GM12878 (cell line): ENCODE data around the gene CENPE. TPM values are rescaled to one million over a fixed set of nuclear protein-coding genes. Genes with fewer than 3 reads are reported as not detected.

Source experiments
- ATAC-seq: fragments of 200-7000 bp; cut with Tn5 transposase; 3 replicates; pipeline ENCODE4 v1.9.1; 2020; ENCODE audit warnings: mild to moderate bottlenecking, moderate library complexity
- Bru-seq: library from RNA; stranded (reverse); fragments of 400-500 nt; gene quantifications from one replicate; lab custom pipeline; 2021; lab: Mats Ljungman, UMichigan
- BruChase-seq, 2 experiments: library from RNA; stranded (reverse); fragments of 400-500 nt; gene quantifications; one replicate each; lab custom pipeline; 2021; lab: Mats Ljungman, UMichigan
- BruUV-seq: library from RNA; stranded (reverse); fragments of 400-500 nt; replicated peaks from 2 replicates; lab custom pipeline; 2021; lab: Mats Ljungman, UMichigan
- CTCF ChIA-PET: fragments of 300-600 bp; sonication (Branson Sonifier 250); formaldehyde crosslinking; extraction: SDS; loops from one replicate; lab custom pipeline; 2021; ENCODE audit warnings: inconsistent platforms; lab: Yijun Ruan, JAX
- POLR2A ChIA-PET: fragments of 350-600 bp; formaldehyde crosslinking; extraction: SDS; loops from one replicate; lab custom pipeline; 2021; ENCODE audit warnings: inconsistent platforms; lab: Charles Lee
- RAD21 ChIA-PET: fragments of 300-600 bp; sonication (Branson Sonifier 250); formaldehyde crosslinking; loops from one replicate; lab custom pipeline; 2023; ENCODE audit warnings: antibody characterized with exemption; ENCODE audit not compliant: unreplicated experiment; lab: Charles Lee
- SMC1A ChIA-PET: fragments of 300-600 bp; sonication (Branson Sonifier 250); formaldehyde crosslinking; loops from one replicate; lab custom pipeline; 2023; ENCODE audit not compliant: unreplicated experiment, uncharacterized antibody; lab: Charles Lee
- DNase-seq: peaks from one replicate; pipeline ENCODE4 v3.0.0-alpha.2; 2011; ENCODE audit warnings: low read depth, low spot score
- FAIRE-seq: peaks from 3 replicates; lab custom pipeline; 2011; peaks lifted over from hg19 to GRCh38; lab: Jason Lieb, UNC
- H2AFZ ChIP-seq: 2 replicates; pipeline ENCODE4 v1.6.0; 2011; ENCODE audit warnings: low read depth, low read length, control low read depth; ENCODE audit not compliant: control insufficient read depth
- H3K27ac ChIP-seq: 2 replicates; pipeline ENCODE4 v1.5.1; 2011; ENCODE audit warnings: control low read depth; ENCODE audit not compliant: control insufficient read depth, insufficient read depth
- H3K27me3 ChIP-seq, 2 experiments: replicated peaks in 1 of 2; 2 replicates each; pipeline versions ENCODE4 v1.6.0 to v1.6.1; 2011; ENCODE audit warnings: low read length in 1 of 2; ENCODE audit not compliant: control insufficient read depth in 2 of 2, insufficient read depth in 2 of 2
- H3K36me3 ChIP-seq, 2 experiments: 2 replicates each; pipeline ENCODE4 v1.5.1; 2011; ENCODE audit warnings: low read length in 1 of 2; ENCODE audit not compliant: control insufficient read depth in 2 of 2, insufficient read depth in 2 of 2
- H3K4me1 ChIP-seq: 2 replicates; pipeline ENCODE4 v1.6.1; 2011; ENCODE audit warnings: mild to moderate bottlenecking, low read length, moderate library complexity, mixed read lengths; ENCODE audit not compliant: control insufficient read depth, insufficient read depth
- H3K4me2 ChIP-seq: 2 replicates; pipeline ENCODE4 v1.6.0; 2011; ENCODE audit warnings: control low read depth; ENCODE audit not compliant: control insufficient read depth, insufficient read depth
- H3K4me3 ChIP-seq: fragments of 200-600 bp; sonication (generic); 2 replicates; pipeline ENCODE4 v1.5.1; 2016
- H3K79me2 ChIP-seq: 2 replicates; pipeline ENCODE4 v1.6.0; 2011; ENCODE audit warnings: low read length; ENCODE audit not compliant: control insufficient read depth, insufficient read depth
- H3K9ac ChIP-seq: 2 replicates; pipeline ENCODE4 v1.8.0; 2011; ENCODE audit warnings: low read length, control low read depth, mixed read lengths; ENCODE audit not compliant: control insufficient read depth, insufficient read depth
- H3K9me3 ChIP-seq: replicated peaks from 3 replicates; pipeline ENCODE4 v1.5.1; 2011; ENCODE audit warnings: mild to moderate bottlenecking, low read length; ENCODE audit not compliant: control insufficient read depth, insufficient read depth
- H4K20me1 ChIP-seq: 2 replicates; pipeline ENCODE4 v1.6.0; 2011; ENCODE audit not compliant: control insufficient read depth, insufficient read depth
- ATF7 ChIP-seq: fragments of 450-650 bp; IDR thresholded peaks from 2 replicates; pipeline ENCODE4 v1.6.1; 2016; ENCODE audit warnings: low read depth, mild to moderate bottlenecking
- BRCA1 ChIP-seq: IDR thresholded peaks from 2 replicates; pipeline ENCODE4 v1.6.1; 2011; ENCODE audit warnings: low read depth, low read length, improper control_type of control experiment
- CHD1 ChIP-seq: IDR thresholded peaks from 2 replicates; pipeline ENCODE4 v1.6.1; 2012; ENCODE audit warnings: low read depth, low read length, improper control_type of control experiment
- E2F4 ChIP-seq: IDR thresholded peaks from 2 replicates; pipeline ENCODE4 v1.6.1; 2012; ENCODE audit warnings: low read depth, low read length, improper control_type of control experiment
- EP300 ChIP-seq, 2 experiments: fragments of 150-350 bp in 1 of 2; IDR thresholded peaks; 2 replicates each; pipeline ENCODE4 v1.6.1; 2011 to 2012; ENCODE audit warnings: low read depth in 2 of 2, low read length in 2 of 2, borderline replicate concordance in 1 of 2, improper control_type of control experiment in 1 of 2, inconsistent platforms in 1 of 2; ENCODE audit not compliant: control insufficient read depth in 1 of 2
- JUND ChIP-seq: IDR thresholded peaks from 2 replicates; pipeline ENCODE4 v1.6.1; 2012; ENCODE audit warnings: low read depth, mild to moderate bottlenecking, low read length, improper control_type of control experiment, moderate library complexity
- MXI1 ChIP-seq: fragments of 150-350 bp; IDR thresholded peaks from 2 replicates; pipeline ENCODE4 v1.6.1; 2011; ENCODE audit warnings: low read depth, mild to moderate bottlenecking, inconsistent platforms, low read length, improper control_type of control experiment
- NBN ChIP-seq: fragments of 450-650 bp; IDR thresholded peaks from 2 replicates; pipeline ENCODE4 v1.6.1; 2016
- NFIC ChIP-seq: IDR thresholded peaks from 2 replicates; pipeline ENCODE4 v1.6.1; 2012; ENCODE audit warnings: low read depth, mild to moderate bottlenecking, inconsistent platforms, low read length, moderate library complexity
- PAX5 ChIP-seq: IDR thresholded peaks from 2 replicates; pipeline ENCODE4 v1.6.1; 2011; ENCODE audit warnings: low read depth, low read length, borderline replicate concordance
- PAX8 ChIP-seq: fragments of 450-650 bp; IDR thresholded peaks from 2 replicates; pipeline ENCODE4 v1.6.1; 2017; ENCODE audit warnings: mild to moderate bottlenecking, moderate library complexity
- RCOR1 ChIP-seq: conservative IDR thresholded peaks from 2 replicates; pipeline ENCODE4 v1.6.1; 2012; ENCODE audit warnings: low read depth, low read length, improper control_type of control experiment
- SIN3A ChIP-seq: IDR thresholded peaks from 2 replicates; pipeline ENCODE4 v1.6.1; 2012; ENCODE audit warnings: low read depth, low read length, improper control_type of control experiment
- SKIL ChIP-seq: fragments of 450-650 bp; IDR thresholded peaks from 2 replicates; pipeline ENCODE4 v1.6.1; 2017; ENCODE audit warnings: mild to moderate bottlenecking, low read depth, inconsistent platforms; ENCODE audit not compliant: poor library complexity, severe bottlenecking
- STAT1 ChIP-seq: fragments of 450-650 bp; conservative IDR thresholded peaks from 2 replicates; pipeline ENCODE4 v1.6.1; 2014; ENCODE audit warnings: antibody characterized with exemption, mild to moderate bottlenecking
- YY1 ChIP-seq: IDR thresholded peaks from 2 replicates; pipeline ENCODE4 v1.6.1; 2011; ENCODE audit warnings: low read depth, mild to moderate bottlenecking, low read length
- WGBS: methylation state at CpG from one replicate; pipeline ENCODE4 v1.1.6; 2016; ENCODE audit warnings: low lambda C conversion rate; ENCODE audit not compliant: insufficient replicate concordance, insufficient coverage; ENCODE audit errors: missing lambda C conversion rate; 5-methylcytosine and 5-hydroxymethylcytosine counted together
- in situ Hi-C: fragments of 300-500 bp; cut with MboI; formaldehyde crosslinking; loops from 9 replicates; pipeline ENCODE4 v1.14.3; 2018; ENCODE audit warnings: mixed read lengths
- intact Hi-C: fragments of 100-400 bp; cut with micrococcal nuclease; formaldehyde crosslinking; loops from one replicate; pipeline ENCODE4 v1.14.2; 2022; ENCODE audit not compliant: unreplicated experiment
- long read RNA-seq, 2 experiments: library from polyadenylated mRNA; unstranded; transcript quantifications; one replicate each; pipeline ENCODE4 v2.0.0, GENCODE V29; 2019 to 2020
- polyA minus RNA-seq, 3 experiments: library from RNA; depleted of rRNA, polyadenylated mRNA; stranded (reverse); fragments of >200 nt; gene quantifications; 2 replicates each; pipeline ENCODE4 v1.2.3, GENCODE V29; 2011
- polyA plus RNA-seq, 11 experiments: library from polyadenylated mRNA; depleted of rRNA in 4 of 11; unstranded in 6 of 11; stranded (reverse) in 5 of 11; fragments of >200 nt; fragmentation: Nextera tagmentation in 4 of 11; fragmentation: Illumina TruSeq in 1 of 11; extraction: Ambion mirVana in 4 of 11; extraction: Trizol in 1 of 11; gene quantifications; 1 replicate in 1 of 11; 2 replicates in 10 of 11; pipeline versions ENCODE4 v1.2.1 to v1.2.3, GENCODE V29; 2011 to 2016; ENCODE audit warnings: inconsistent platforms in 2 of 11, missing spikeins in 2 of 11, low read depth in 1 of 11
- total RNA-seq, 4 experiments: library from RNA; depleted of rRNA in 3 of 4; stranded (reverse); fragments of >200 nt in 3 of 4; fragmentation: Illumina TruSeq in 1 of 4; extraction: Trizol in 1 of 4; gene quantifications; 2 replicates each; pipeline versions ENCODE4 v1.2.1 to v1.2.3, GENCODE V29; 2013 to 2021

Gene CENPE
- total RNA-seq (2013; cell fraction: nucleolus; rRNA removed): 73.9 and 74.1 TPM in 2 replicates
- total RNA-seq (2014; rRNA removed): 20.1 and 29.3 TPM in 2 replicates
- 53.6 and 53.7 TPM in 2 replicates for total RNA-seq (2014; rRNA removed; fragmentation: Illumina TruSeq; extraction: Trizol)
- 35.6 and 42.6 TPM in 2 replicates for total RNA-seq (2021)
- 10.8 TPM for polyA plus RNA-seq (2011; ENCODE audit: low read depth)
- polyA plus RNA-seq (2011; rRNA removed): 17.1 and 40.9 TPM in 2 replicates
- polyA plus RNA-seq (2011; cell fraction: cytosol; rRNA removed): 2.5 and 3.2 TPM in 2 replicates
- polyA plus RNA-seq (2011; cell fraction: nucleus; rRNA removed): 24.7 and 28.0 TPM in 2 replicates
- polyA plus RNA-seq (2012): 7.8 and 11.3 TPM in 2 replicates
- 30.3 and 49.6 TPM in 2 replicates for polyA plus RNA-seq (2014; fragmentation: Illumina TruSeq; extraction: Trizol)
- 10 to 100 TPM; 10.2 to 17.5 TPM for polyA plus RNA-seq (2014; fragmentation: Nextera tagmentation; extraction: Ambion mirVana)
- polyA plus RNA-seq (2014; rRNA removed): 10.8 and 16.9 TPM in 2 replicates
- 10 to 100 TPM; 40.6 to 41.4 TPM for polyA plus RNA-seq (2016; fragmentation: Nextera tagmentation; extraction: Ambion mirVana)
- polyA minus RNA-seq (2011; rRNA and poly(A)+ RNA removed): 26.8 and 29.6 TPM in 2 replicates
- polyA minus RNA-seq (2011; cell fraction: cytosol; rRNA and poly(A)+ RNA removed): 7.1 and 7.5 TPM in 2 replicates
- polyA minus RNA-seq (2011; cell fraction: nucleus; rRNA and poly(A)+ RNA removed): 29.7 and 38.2 TPM in 2 replicates
- Bru-seq, nascent RNA: percentile 79 among the genes with signal in this experiment
- percentile 81 among the genes with signal in this experiment for BruChase-seq, experiment 1, labeled RNA remaining after a 6-hour chase
- BruChase-seq, experiment 2, labeled RNA remaining after a 2-hour chase: percentile 85 among the genes with signal in this experiment
- long read RNA-seq, experiment 1, partial matches to known transcripts: 13 of 16 reads
- long read RNA-seq, experiment 1, other reads (novel, unspliced or antisense): 3 of 16 reads
- long read RNA-seq, experiment 2, partial matches to known transcripts: 238 of 253 reads
- long read RNA-seq, experiment 2, other reads (novel, unspliced or antisense): 15 of 253 reads

- Histone ChIP-seq H3K9ac (peak within 1 kb of the TSS; percentile 78), H3K4me3 (peak within 1 kb of the TSS; percentile 88), H3K4me2 (peak within 1 kb of the TSS; percentile 89), H3K27me3 (no peaks in the 10 kb centered on the region), H3K27ac (peak within 1 kb of the TSS; percentile 51), H3K36me3 (peaks cover 0 to 4% of the 10 kb centered on the region in 2 experiments; a peak in 2 of 4 replicates), H3K79me2 (peaks cover 18% of the 10 kb centered on the region), H3K9me3 (no peaks in the 10 kb centered on the region), H2AFZ (peak within 1 kb of the TSS; percentile 71), H4K20me1 (no peaks in the 10 kb centered on the region), H3K4me1 (no peaks in the 10 kb centered on the region)
- DNase-seq: peak; percentile 61
- no peak for FAIRE-seq
- BruUV-seq: no TSS peak
- ChIA-PET RAD21 (no interaction called here), SMC1A (interaction anchor here (1.0 to 1.2 kb wide), 2 partner anchors 17 to 19 kb away, joined by 3 read pairs; no protein-coding TSS in a partner anchor), POLR2A (interaction anchor here (0.9 kb wide), 1 partner anchor 30 kb away, joined by 3 read pairs; no protein-coding TSS in a partner anchor), CTCF (no interaction called here)
- intact Hi-C loops: no loop called here
- under 1% methylated on average over 34 of the region's 44 CpGs for WGBS
- in situ Hi-C loops: no loop called here
- peak; percentile 93 for ATAC-seq
- peak; percentile 83 for TF ChIP-seq MXI1
- 0 out of 2 replicates have a peak, but pooled peaks have one; percentile 42 for TF ChIP-seq RCOR1
- TF ChIP-seq YY1: peak; percentile 39; the same call in 1 of the 2 replicates
- TF ChIP-seq SIN3A: peak; percentile 95
- peak; percentile 99 for TF ChIP-seq JUND
- TF ChIP-seq SKIL: peak; percentile 97
- TF ChIP-seq CHD1: peak; percentile 99
- 0 out of 2 replicates have a peak, but pooled peaks have one; percentile 42 for TF ChIP-seq BRCA1
- peak; percentile 100 for TF ChIP-seq ATF7
- TF ChIP-seq NBN: peak; percentile 100
- TF ChIP-seq PAX8: no peak
- TF ChIP-seq EP300 (IDR thresholded peaks at IDR 0.05; ENCODE audit: borderline replicate concordance in 1 of 2, control insufficient read depth in 1 of 2, low read depth in 2 of 2, low read length in 2 of 2): peak; percentile 28 to 43; a peak in 1 of 4 replicates
- peak; percentile 46; the same call in 1 of the 2 replicates for TF ChIP-seq PAX5
- peak; percentile 63 for TF ChIP-seq NFIC
- TF ChIP-seq E2F4: peak; percentile 86
- TF ChIP-seq STAT1: peak; percentile 98
Measured at GRCh38 chr4:103198111-103198765, at the start of gene CENPE. TSS of gene CENPE (minus strand) at chr4:103198343. CDS start at chr4:103198319, 24 bp downstream.
